Measurements from ENCODE around the gene ARL6IP4.

ARL6IP4 gene

GRCh38 chr12:122991623-122992275 is 11.3 kb downstream of the ARL6IP4 start:
- DNase-seq: no peak

- DNase-seq: no peak
Observed at GRCh38 chr12:122992386-122992785, 11.9 kb downstream of the ARL6IP4 start.

- no peak for DNase-seq
Observed at GRCh38 chr12:122994140-122994675, 13.7 kb downstream of the ARL6IP4 start.

- DNase-seq: no peak
Observed at GRCh38 chr12:122994781-122995502, 14.5 kb downstream of the ARL6IP4 start.

- no peak for DNase-seq
Observed at GRCh38 chr12:122995503-122996187, 15.2 kb downstream of the ARL6IP4 start.

- no peak for DNase-seq
Observed at GRCh38 chr12:122996188-122996601, 15.7 kb downstream of the ARL6IP4 start.

GRCh38 chr12:122996621-122997342 is 16.3 kb downstream of the ARL6IP4 start:
- DNase-seq: no peak

- no peak for DNase-seq
Observed at GRCh38 chr12:122997343-122998250, 17.1 kb downstream of the ARL6IP4 start.

- no peak for DNase-seq
Observed at GRCh38 chr12:122998316-122998715, 17.8 kb downstream of the ARL6IP4 start.

- no peak for DNase-seq
Observed at GRCh38 chr12:122999196-122999946, 18.9 kb downstream of the ARL6IP4 start.

- no peak for DNase-seq
Observed at GRCh38 chr12:122999986-123000420, 19.5 kb downstream of the ARL6IP4 start.

- no peak for DNase-seq
Observed at GRCh38 chr12:123000578-123000977, 20.1 kb downstream of the ARL6IP4 start.

GRCh38 chr12:123001464-123001863 is 21.0 kb downstream of the ARL6IP4 start:
- no peak for DNase-seq

GRCh38 chr12:123003257-123003656 is 22.8 kb downstream of the ARL6IP4 start:
- no peak for DNase-seq

GRCh38 chr12:123004287-123004686 is 23.8 kb downstream of the ARL6IP4 start:
- DNase-seq: no peak

GRCh38 chr12:123005081-123005626 is 24.7 kb downstream of the ARL6IP4 start:
- no peak for DNase-seq

- DNase-seq: no peak
Observed at GRCh38 chr12:123006977-123007376, 26.5 kb downstream of the ARL6IP4 start.

- no peak for DNase-seq
Observed at GRCh38 chr12:123010110-123010509, 29.6 kb downstream of the ARL6IP4 start.

GRCh38 chr12:123010681-123011080 is 30.2 kb downstream of the ARL6IP4 start:
- no peak for DNase-seq

GRCh38 chr12:123011701-123012100 is 31.2 kb downstream of the ARL6IP4 start:
- no peak for DNase-seq
